Measurements from ENCODE around the gene RAD51B.

Gene RAD51B

DNA sequence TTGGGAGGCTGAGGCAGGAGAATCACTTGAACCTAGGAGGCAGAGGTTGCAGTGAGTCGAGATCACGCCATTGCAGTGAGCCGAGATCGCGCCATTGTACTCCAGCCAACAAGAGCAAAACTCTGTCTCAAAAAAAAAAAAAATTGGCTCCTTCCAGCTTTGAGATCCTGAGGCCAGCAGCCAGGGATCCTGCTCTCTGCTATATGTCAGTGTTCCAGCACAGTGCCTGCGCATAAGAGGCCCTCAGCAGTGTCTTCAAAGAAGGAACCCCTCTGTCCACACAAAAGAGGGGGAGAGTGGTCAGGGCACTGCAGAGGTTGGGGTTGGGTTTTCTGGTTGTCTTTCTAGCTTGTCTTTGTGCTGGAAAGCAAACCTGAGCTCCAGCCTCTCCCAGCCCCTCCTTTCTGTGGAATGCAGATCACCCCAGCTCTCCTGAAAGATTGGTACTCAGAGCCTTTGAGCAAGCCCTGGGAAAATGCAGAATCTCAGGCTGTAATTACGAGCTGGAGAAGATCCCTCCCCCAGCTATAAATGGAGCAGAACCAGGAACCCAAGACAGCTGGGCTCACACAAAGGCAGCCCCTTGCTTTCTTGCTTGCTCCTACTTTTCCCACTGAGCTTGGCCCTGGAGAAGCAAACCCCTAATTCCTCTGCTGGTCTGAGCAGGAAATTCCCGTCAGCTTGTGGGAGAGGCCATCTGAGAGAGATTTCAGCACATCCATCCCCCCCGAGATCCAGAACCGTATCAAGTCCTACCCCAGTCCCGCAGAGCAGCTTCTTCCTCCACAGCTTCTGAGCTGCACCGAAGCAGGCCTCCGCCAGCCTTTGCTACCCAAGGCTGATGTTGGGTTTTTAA, 767.5 kb downstream of the RAD51B start:
- H3K4me3 ChIP-seq (ENCODE audit: low read depth, low read length) = no peak overlapping the region
- TF ChIP-seq, protein P1, sequence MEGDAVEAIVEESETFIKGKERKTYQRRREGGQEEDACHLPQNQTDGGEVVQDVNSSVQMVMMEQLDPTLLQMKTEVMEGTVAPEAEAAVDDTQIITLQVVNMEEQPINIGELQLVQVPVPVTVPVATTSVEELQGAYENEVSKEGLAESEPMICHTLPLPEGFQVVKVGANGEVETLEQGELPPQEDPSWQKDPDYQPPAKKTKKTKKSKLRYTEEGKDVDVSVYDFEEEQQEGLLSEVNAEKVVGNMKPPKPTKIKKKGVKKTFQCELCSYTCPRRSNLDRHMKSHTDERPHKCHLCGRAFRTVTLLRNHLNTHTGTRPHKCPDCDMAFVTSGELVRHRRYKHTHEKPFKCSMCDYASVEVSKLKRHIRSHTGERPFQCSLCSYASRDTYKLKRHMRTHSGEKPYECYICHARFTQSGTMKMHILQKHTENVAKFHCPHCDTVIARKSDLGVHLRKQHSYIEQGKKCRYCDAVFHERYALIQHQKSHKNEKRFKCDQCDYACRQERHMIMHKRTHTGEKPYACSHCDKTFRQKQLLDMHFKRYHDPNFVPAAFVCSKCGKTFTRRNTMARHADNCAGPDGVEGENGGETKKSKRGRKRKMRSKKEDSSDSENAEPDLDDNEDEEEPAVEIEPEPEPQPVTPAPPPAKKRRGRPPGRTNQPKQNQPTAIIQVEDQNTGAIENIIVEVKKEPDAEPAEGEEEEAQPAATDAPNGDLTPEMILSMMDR (IDR thresholded peaks at IDR 0.05; ENCODE audit: low read depth, low read length, missing control alignments) = no peak

DNA sequence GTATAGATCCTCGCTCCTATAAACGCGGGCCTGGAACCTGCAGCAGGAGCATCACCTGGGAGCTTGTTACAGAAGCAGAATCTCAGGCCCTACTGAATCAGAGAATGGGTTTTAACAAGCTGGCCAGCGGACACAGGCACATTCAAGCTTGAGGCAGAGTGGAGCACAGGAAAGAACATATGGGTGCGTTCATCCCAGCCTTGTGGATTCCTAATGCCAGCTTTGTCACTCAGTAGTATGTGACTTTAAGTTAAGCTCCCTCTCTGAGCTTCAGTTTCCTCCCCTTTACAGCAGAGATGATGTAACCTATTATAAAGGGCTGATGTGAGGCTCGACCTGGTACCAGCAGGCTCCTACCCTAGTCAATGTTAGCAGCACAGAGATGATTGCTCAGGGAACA, 768.4 kb downstream of the RAD51B start:
- DNase-seq (ENCODE audit: low read depth) = no peak
- H3K4me3 ChIP-seq (ENCODE audit: low read depth, low read length) = no peak overlapping the region
- TF ChIP-seq, protein P1 (IDR thresholded peaks at IDR 0.05; ENCODE audit: low read depth, low read length, missing control alignments) = no peak

More for the DNA sequence above, 767.5 kb downstream of the RAD51B start:
- no peak for DNase-seq (ENCODE audit: low read depth)

DNA sequence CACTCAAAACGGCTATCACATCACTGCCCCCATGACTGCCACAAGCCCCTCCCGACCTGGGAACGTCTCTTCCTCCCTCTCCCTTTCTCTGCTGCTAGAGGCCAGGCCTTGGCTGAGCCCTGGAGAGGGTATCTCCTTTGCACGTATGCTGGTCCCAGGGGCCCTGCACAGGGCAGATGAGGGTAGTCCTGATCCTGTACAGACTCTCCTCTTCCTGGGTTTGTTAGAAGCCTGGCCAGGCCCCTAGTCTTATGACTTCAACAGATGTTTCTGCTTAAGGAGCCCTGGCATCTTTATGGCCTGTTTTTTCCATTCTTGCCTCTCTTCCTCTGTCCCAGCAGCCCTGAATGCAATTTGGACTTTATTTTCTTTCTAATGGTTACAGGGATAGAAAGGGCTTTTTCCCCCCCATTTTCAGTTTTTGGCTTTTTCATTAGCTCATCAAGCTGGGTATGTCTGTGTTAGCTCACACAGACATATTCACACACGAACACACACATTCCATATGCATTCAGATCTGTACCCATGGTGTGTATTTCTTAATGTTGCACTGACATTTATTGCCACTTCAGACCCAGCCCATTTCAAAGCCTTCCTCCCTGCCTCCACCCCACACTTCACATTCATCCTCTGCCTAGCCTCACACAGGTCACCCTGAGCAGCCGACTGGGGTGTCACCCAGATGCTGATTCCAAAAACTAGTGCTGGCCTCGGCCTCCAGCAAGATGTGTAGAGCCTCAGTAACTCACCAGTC, 770.0 kb downstream of the RAD51B start:
- H3K4me3 ChIP-seq (ENCODE audit: low read depth, low read length) = no peak overlapping the region
- TF ChIP-seq, protein P1 (IDR thresholded peaks at IDR 0.05; ENCODE audit: low read depth, low read length, missing control alignments) = no peak
- no peak for DNase-seq (ENCODE audit: low read depth)

DNA sequence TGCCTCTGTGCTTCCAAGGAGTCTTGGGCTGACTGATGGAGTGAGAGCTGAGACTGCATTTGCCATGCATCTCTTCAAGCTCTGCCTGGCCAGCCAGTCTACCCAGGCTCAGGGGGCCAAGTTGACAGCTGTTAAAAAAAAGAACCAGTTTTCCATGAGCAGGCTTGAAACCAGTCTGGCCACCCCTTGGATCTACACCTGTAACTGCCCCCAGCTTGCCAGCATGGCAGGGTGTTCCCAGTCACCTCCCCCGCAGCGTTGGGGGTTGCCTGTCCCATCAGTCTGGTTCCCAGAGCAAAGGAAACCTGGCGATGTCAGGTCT, 770.6 kb downstream of the RAD51B start:
- no peak overlapping the region for H3K4me3 ChIP-seq (ENCODE audit: low read depth, low read length)

DNA sequence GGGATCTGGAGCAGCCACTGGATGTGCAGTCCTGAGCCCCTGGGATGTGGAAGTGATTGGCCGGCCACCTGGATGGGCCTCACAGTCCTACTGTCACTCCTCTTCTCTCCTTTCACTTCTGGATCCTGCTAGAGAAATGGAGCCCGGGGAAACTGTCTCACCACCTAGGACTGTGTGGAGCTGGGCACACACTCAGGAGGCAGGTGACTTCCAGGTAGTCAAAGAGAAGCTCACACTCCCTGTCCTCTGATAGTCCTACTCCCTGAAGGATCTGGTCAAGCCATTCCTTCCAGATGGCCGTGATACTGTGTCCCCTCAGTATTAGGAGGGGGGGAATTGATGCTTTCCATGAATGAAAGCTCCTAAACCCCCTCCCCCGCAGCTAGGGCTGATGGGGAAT, 772.2 kb downstream of the RAD51B start:
- TF ChIP-seq, protein P1 (IDR thresholded peaks at IDR 0.05; ENCODE audit: low read depth, low read length, missing control alignments) = no peak
- no peak overlapping the region for H3K4me3 ChIP-seq (ENCODE audit: low read depth, low read length)
- no peak for DNase-seq (ENCODE audit: low read depth)

More for the DNA sequence above, 770.6 kb downstream of the RAD51B start:
- DNase-seq (ENCODE audit: low read depth) = no peak
- TF ChIP-seq, protein P1 (IDR thresholded peaks at IDR 0.05; ENCODE audit: low read depth, low read length, missing control alignments) = no peak

DNA sequence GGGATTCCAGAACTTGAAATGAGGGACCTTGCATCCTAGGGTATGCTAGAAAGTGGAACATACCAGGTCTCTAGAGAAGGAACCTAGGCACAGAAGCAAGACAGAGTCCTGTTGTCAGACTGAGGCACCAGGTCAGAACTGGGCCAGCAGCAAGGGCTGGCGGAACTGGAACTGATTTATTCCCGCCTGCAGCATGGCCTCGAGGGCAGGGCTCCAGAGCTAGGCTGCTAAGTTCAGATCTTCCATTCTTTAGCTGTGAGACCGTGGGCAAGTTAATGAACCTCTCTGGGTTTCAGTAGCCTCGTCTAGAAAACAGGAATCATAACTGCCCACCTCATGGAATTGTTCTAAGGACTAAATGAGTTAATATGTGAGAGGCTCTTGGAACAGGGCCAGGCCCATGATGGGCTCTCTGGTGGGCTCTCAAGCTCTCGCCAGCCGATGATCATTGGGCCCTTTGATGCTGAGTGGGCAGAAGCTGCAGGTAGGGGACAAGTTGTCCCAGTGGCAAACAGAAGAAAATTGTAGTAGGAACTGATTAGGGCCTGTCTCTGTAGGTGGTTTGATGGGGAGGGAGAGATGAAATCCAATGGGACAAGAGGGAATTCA, 773.5 kb downstream of the RAD51B start:
- no peak overlapping the region for H3K4me3 ChIP-seq (ENCODE audit: low read depth, low read length)
- TF ChIP-seq, protein P1 (IDR thresholded peaks at IDR 0.05; ENCODE audit: low read depth, low read length, missing control alignments) = no peak
- no peak for DNase-seq (ENCODE audit: low read depth)
